Measurements from ENCODE around the gene NKX2-1.
A peak's percentile ranks its signal among the peaks of the same experiment; 100 is the strongest.
"Not testable (repeated sequence)": the region's sequence is repeated elsewhere in the genome, so short reads cannot be mapped to it uniquely, and the experiment has no call there.

NKX2-1 gene

GRCh38 chr14:36505181-36505815 lies 14.7 kb downstream of the NKX2-1 start:
- no peak for DNase-seq

DNA sequence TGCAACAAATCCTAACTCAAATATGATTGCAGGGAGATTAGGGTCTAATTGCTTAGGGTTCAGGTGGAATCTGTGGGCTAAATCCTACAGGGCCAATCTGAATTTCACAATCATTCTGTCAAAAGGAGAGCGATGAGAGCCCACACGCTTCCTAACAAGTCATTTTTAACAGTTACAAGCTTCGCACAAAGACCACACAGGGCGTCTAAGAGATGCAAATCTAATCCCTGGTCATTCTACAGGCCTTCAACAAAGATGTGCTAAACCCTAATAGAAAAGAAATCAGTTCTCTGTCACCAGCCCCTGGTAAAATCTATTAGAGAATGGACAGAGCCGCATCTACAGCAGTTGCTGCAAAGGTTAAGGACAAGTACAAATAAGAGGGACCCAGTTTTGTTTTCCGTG lies 15.3 kb downstream of the NKX2-1 start:
- no peak for DNase-seq

- DNase-seq = no peak
These were observed 16.0 kb downstream of the NKX2-1 start for GRCh38 chr14:36503771-36504741.

- no peak for DNase-seq
These were observed 17.2 kb downstream of the NKX2-1 start for GRCh38 chr14:36502558-36503508.

DNA sequence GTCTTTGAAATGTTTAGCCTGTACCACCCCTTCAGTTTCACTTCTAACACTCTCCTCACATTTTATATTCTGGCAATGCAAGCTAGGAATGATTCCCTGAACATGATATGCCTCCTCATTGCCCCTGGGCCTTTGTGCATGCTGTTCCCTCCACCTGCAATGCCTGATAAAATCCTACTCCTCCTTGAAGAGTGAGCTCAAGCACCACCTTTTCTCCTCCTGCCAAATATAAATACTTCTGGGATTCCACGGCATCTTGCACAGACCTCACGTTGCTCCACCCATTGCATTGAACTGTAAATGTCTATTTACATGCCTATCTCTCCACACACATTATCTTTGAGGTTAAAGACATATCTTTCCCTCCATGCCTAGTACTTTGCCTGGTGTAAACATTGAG lies 21.1 kb downstream of the NKX2-1 start:
- DNase-seq = no peak

DNA sequence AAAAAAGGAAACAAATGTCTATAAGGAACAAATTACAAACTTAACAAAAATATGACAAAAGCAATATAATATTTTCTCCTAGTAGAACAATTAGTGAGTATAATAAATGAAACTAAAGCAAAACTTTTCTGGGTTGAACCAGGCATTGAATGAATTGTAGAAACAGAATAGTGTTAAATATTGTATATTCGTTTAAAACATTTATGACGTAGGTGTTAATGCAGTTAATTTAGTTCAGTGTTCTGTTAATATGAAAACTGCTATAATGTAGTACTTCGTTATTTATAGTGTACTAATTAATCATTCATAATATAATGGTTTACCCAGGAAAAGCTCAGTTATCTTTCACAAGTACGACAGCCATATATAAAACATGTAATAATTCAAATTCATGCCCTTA lies 23.7 kb downstream of the NKX2-1 start:
- DNase-seq = no peak

GRCh38 chr14:36495666-36496065 lies 24.4 kb downstream of the NKX2-1 start:
- no peak for DNase-seq

DNA sequence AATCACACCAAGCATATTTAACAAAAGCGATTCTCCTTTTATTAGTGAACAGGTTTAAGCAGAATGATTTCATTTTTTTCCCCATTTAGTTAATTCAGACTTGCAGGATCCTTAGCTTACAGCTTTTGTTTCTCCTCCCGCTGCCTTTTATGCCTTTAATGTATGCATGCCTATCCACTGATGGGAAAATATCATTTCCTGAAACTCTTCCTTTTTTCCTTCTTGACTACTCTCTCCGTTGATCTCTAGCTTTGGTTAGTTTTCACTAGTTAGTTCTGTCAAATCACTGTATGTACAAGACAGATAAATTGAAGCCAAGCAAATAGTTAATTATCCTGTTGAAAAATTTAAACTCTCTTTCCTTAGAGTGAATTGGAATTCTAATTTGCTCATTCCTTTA lies 26.3 kb downstream of the NKX2-1 start:
- DNase-seq = no peak

GRCh38 chr14:36485773-36486172 lies 34.3 kb downstream of the NKX2-1 start:
- no peak for DNase-seq

- no peak for DNase-seq
These were observed 40.7 kb downstream of the NKX2-1 start for GRCh38 chr14:36479344-36479743.

DNA sequence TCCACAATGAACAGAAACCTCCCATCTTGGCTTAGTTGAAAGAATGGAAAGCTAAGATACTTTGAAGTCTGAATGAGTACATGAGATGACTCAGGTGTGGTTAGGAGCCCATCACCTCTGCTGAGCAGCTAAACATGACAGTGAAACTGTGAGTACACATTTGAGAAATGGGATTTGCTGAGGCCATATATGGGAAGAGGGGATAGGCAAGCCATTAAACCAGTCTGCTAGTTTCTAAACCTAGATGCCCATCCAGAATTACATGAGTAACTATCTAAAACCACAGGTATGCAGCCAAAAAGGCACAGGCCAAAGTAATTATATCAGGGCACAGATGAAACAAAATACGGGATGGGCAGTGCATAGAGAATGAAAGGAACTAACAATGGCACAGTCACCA lies 41.2 kb downstream of the NKX2-1 start:
- DNase-seq = peak; percentile 22

DNA sequence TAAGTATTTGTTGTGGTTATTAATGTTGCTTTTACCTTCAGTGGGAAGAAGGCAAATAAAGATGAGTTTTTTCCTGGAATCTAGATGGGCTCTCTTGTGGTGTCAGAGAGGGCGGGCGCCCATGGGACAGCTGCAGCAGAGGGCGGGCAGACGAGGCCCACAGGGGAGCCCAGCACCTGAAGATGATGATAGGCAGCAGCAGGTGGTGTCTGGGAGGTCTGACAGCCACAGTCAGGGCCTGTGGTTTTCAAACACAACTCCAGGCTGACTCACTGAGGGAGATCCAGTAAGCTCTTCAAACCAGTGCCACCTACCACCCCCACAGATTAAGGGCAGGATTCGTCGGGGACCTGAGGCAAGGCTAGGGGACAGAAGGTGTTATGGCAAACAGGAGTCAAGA lies 42.8 kb downstream of the NKX2-1 start:
- peak; percentile 6 for DNase-seq

- DNase-seq = not testable (repeated sequence)
These were observed 44.0 kb downstream of the NKX2-1 start for GRCh38 chr14:36476061-36476460.

DNA sequence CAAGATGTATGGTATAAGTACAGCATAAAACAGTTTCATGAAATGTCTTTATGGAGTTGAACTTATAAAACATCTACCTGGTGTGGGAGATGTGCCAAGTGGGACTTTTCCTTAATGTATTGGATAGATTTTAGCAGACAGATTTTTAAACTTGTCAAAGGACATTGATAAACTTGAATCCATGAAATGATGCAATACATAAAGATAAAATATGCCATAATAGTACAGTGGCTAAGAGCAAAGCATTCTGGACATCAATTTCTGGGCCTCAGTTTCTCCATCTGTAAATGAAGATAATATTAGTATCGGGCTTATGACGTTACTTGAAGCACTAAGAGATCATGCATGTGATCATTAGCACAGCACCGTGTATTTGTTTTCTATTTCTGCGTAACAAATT lies 45.4 kb downstream of the NKX2-1 start:
- no peak for DNase-seq

- DNase-seq = no peak
These were observed 48.6 kb downstream of the NKX2-1 start for GRCh38 chr14:36471431-36471830.

- DNase-seq = no peak
These were observed 52.7 kb downstream of the NKX2-1 start for GRCh38 chr14:36467332-36467731.

All from stimulated activated CD4-positive, alpha-beta T cell treated with anti-CD3 and anti-CD28 coated beads, Interleukin-1b, Interleukin-23, amount 100 ng/mL, for 48 hours (primary cell).